Esophagus squamous epithelium (tissue), 5 donors: Measurements from ENCODE around the gene MAN1B1. TPM values are rescaled to one million over a fixed set of nuclear protein-coding genes. Genes with fewer than 3 reads are reported as not detected.

Source experiments
- DNase-seq: peaks from one replicate; lab custom pipeline; 2025; lab: John Stamatoyannopoulos, UW
- H3K27ac ChIP-seq, 4 donors: fragments of 200-600 bp; sonication (generic); one replicate each; pipeline ENCODE4 v1.5.1; 2016 to 2019; ENCODE audit warnings: mild to moderate bottlenecking in 1 of 4
- H3K27me3 ChIP-seq, 4 donors: fragments of 200-600 bp; sonication (generic); 1 replicate in 3 of 4; 2 replicates in 1 of 4; pipeline versions ENCODE4 v1.5.1 to v1.6.0; 2017 to 2021; ENCODE audit warnings: antibody characterized with exemption in 1 of 4
- H3K36me3 ChIP-seq, 3 donors: fragments of 200-600 bp; sonication (generic); one replicate each; pipeline ENCODE4 v1.5.1; 2016 to 2019
- H3K4me1 ChIP-seq, 3 donors: fragments of 200-600 bp; sonication (generic); one replicate each; pipeline ENCODE4 v1.5.1; 2017 to 2019
- H3K4me3 ChIP-seq, 4 donors: fragments of 200-600 bp; sonication (generic); 1 replicate in 3 of 4; 2 replicates in 1 of 4; pipeline ENCODE4 v1.5.1; 2016 to 2019; ENCODE audit warnings: mild to moderate bottlenecking in 2 of 4, moderate library complexity in 1 of 4
- H3K9me3 ChIP-seq, 3 donors: fragments of 200-600 bp; sonication (generic); one replicate each; pipeline ENCODE4 v1.5.1; 2016 to 2019
- CTCF ChIP-seq, 6 experiments: fragments of 450-650 bp in 4 of 6; fragments of 200-600 bp in 2 of 6; sonication (generic) in 2 of 6; IDR thresholded peaks; one replicate each; pipeline ENCODE4 v1.5.1; 2016 to 2019; ENCODE audit warnings: antibody characterized with exemption in 6 of 6, mild to moderate bottlenecking in 4 of 6, moderate library complexity in 4 of 6
- POLR2A ChIP-seq, 4 donors: fragments of 450-650 bp; IDR thresholded peaks; one replicate each; pipeline ENCODE4 v1.6.1; 2017; ENCODE audit warnings: antibody characterized with exemption in 4 of 4, mild to moderate bottlenecking in 4 of 4, moderate library complexity in 3 of 4
- WGBS, 2 donors: methylation state at CpG; one replicate each; pipeline ENCODE4 v1.1.5; 2018; 5-methylcytosine and 5-hydroxymethylcytosine counted together
- intact Hi-C: fragments of 100-400 bp; cut with DNase I; formaldehyde crosslinking; loops from one replicate; pipeline ENCODE4 v1.15.0; 2022
- total RNA-seq, 4 donors: library from RNA; depleted of rRNA; stranded (reverse); fragments of >200 nt; gene quantifications; one replicate each; pipeline ENCODE4 v1.1.0, GENCODE V29; 2016
- donor health status: DM: yes; HTN: yes; CAD: no.

The MAN1B1 gene
- total RNA-seq = 10 to 100 TPM; 25.6 to 50.9 (median 39.4) TPM

GRCh38 chr9:137086531-137087408 lies at the start of gene MAN1B1:
TSS of gene MAN1B1 (plus strand) at chr9:137086985. CDS start at chr9:137087000, 15 bp downstream.
- TF ChIP-seq POLR2A (IDR thresholded peaks at IDR 0.05) (peak in 3 of 4 donors; percentile 71 to 89 (median 85)), CTCF (IDR thresholded peaks at IDR 0.05) (peak in 2 of 6 experiments; percentile 4 to 56)
- Histone ChIP-seq H3K4me1 (peaks cover 50 to 75% (median 53%) of the 10 kb centered on the region in 3 donors), H3K36me3 (peaks cover 4 to 44% (median 5%) of the 10 kb centered on the region in 3 donors), H3K27ac (peak within 1 kb of the TSS; percentile 90 to 99 (median 98)), H3K4me3 (peak within 1 kb of the TSS; percentile 69 to 93 (median 84)), H3K9me3 (no peaks in the 10 kb centered on the region), H3K27me3 (no peaks in the 10 kb centered on the region)
- DNase-seq = peak; percentile 94
- intact Hi-C loops = no loop called here
- WGBS, 2 donors = 0 to 10% methylated on average over 1 to 2 of the region's 101 CpGs

- H3K4me3 ChIP-seq = no peak overlapping the region
- TF ChIP-seq POLR2A (IDR thresholded peaks at IDR 0.05) (no peak), CTCF (IDR thresholded peaks at IDR 0.05) (no peak)
- DNase-seq = no peak
- peaks cover 0 to 11% (median 0%) of the 10 kb centered on the region in 4 donors for H3K27me3 ChIP-seq
- intact Hi-C loops = no loop called here
- H3K27ac ChIP-seq = no peak overlapping the region
- no peaks in the 10 kb centered on the region for H3K9me3 ChIP-seq
- peaks cover 0 to 23% (median 5%) of the 10 kb centered on the region in 3 donors for H3K36me3 ChIP-seq
- H3K4me1 ChIP-seq = peaks cover 14 to 26% (median 15%) of the 10 kb centered on the region in 3 donors
- 59 to 80% methylated on average over 3 to 12 of the region's 13 CpGs for WGBS, 2 donors
Measured at GRCh38 chr9:137037035-137037434, 49.8 kb upstream of the MAN1B1 start.

GRCh38 chr9:137037483-137037882 lies 49.3 kb upstream of the MAN1B1 start:
- Histone ChIP-seq H3K4me1 (peaks cover 14 to 25% (median 15%) of the 10 kb centered on the region in 3 donors), H3K9me3 (no peaks in the 10 kb centered on the region), H3K27ac (no peak overlapping the region), H3K27me3 (peaks cover 0 to 11% (median 0%) of the 10 kb centered on the region in 4 donors), H3K4me3 (no peak overlapping the region), H3K36me3 (peaks cover 0 to 23% (median 5%) of the 10 kb centered on the region in 3 donors)
- intact Hi-C loops = no loop called here
- DNase-seq = no peak
- 85 to 89% methylated on average over 8 to 9 of the region's 10 CpGs for WGBS, 2 donors
- TF ChIP-seq CTCF (IDR thresholded peaks at IDR 0.05) = no peak
- no peak for TF ChIP-seq POLR2A (IDR thresholded peaks at IDR 0.05)

GRCh38 chr9:137038916-137039315 lies 47.9 kb upstream of the MAN1B1 start:
- 57% methylated on average over 3 of the region's 9 CpGs; no CpG with 5 or more reads in 1 of the 2 donors for WGBS, 2 donors
- intact Hi-C loops = no loop called here
- H3K27me3 ChIP-seq = peaks cover 0 to 19% (median 0%) of the 10 kb centered on the region in 4 donors
- TF ChIP-seq CTCF (IDR thresholded peaks at IDR 0.05) (no peak), POLR2A (IDR thresholded peaks at IDR 0.05) (no peak)
- H3K36me3 ChIP-seq = peaks cover 0 to 23% (median 5%) of the 10 kb centered on the region in 3 donors
- no peak overlapping the region for H3K4me3 ChIP-seq
- H3K9me3 ChIP-seq = no peaks in the 10 kb centered on the region
- no peak for DNase-seq
- peaks cover 14 to 32% (median 17%) of the 10 kb centered on the region in 3 donors for H3K4me1 ChIP-seq
- no peak overlapping the region for H3K27ac ChIP-seq
